ENCODE measurements around the gene RB1. TPM values are rescaled to one million over a fixed set of nuclear protein-coding genes. Genes with fewer than 3 reads are reported as not detected.

Gene RB1
- total and polyA plus RNA-seq, 2 experiments from 2014 or later: 19.5 to 22.3 TPM

- Histone ChIP-seq H3K9me2 (ENCODE audit: insufficient read depth) (0 out of 2 replicates have a peak, but pooled peaks cover 1% of the 10 kb centered on the region), H3F3A (replicated peaks; ENCODE audit: low read depth) (no peaks in the 10 kb centered on the region), H3K4me1 (ENCODE audit: insufficient read depth) (no peaks in the 10 kb centered on the region), H3K36me3 (ENCODE audit: insufficient read depth) (no peaks in the 10 kb centered on the region; the same call in 1 of the 2 replicates), H3K27me3 (ENCODE audit: insufficient read depth) (no peaks in the 10 kb centered on the region), H4K20me1 (replicated peaks; ENCODE audit: insufficient read depth) (no peaks in the 10 kb centered on the region), H2AFZ (no peak overlapping the region), H3K4me2 (no peak overlapping the region), H3K27ac (ENCODE audit: low read depth) (no peak overlapping the region), H3K4me3 (no peak overlapping the region), H3K79me2 (replicated peaks; ENCODE audit: insufficient read depth) (no peaks in the 10 kb centered on the region)
- ATAC-seq: no peak
- H3K36me3 Mint-ChIP-seq (ENCODE audit: low read depth): peaks cover 16% of the 10 kb centered on the region
- H3K27me3 Mint-ChIP-seq (ENCODE audit: insufficient read depth, low read depth, poor library complexity): peaks cover 1% of the 10 kb centered on the region
- H3K9me3 Mint-ChIP-seq: peaks cover 16% of the 10 kb centered on the region
- no peak for TF ChIP-seq NANOG (IDR thresholded peaks at IDR 0.05; ENCODE audit: borderline replicate concordance)
- TF ChIP-seq EZH2 (IDR thresholded peaks at IDR 0.05; ENCODE audit: low read depth, unreplicated experiment): no peak
- TF ChIP-seq, protein P1, sequence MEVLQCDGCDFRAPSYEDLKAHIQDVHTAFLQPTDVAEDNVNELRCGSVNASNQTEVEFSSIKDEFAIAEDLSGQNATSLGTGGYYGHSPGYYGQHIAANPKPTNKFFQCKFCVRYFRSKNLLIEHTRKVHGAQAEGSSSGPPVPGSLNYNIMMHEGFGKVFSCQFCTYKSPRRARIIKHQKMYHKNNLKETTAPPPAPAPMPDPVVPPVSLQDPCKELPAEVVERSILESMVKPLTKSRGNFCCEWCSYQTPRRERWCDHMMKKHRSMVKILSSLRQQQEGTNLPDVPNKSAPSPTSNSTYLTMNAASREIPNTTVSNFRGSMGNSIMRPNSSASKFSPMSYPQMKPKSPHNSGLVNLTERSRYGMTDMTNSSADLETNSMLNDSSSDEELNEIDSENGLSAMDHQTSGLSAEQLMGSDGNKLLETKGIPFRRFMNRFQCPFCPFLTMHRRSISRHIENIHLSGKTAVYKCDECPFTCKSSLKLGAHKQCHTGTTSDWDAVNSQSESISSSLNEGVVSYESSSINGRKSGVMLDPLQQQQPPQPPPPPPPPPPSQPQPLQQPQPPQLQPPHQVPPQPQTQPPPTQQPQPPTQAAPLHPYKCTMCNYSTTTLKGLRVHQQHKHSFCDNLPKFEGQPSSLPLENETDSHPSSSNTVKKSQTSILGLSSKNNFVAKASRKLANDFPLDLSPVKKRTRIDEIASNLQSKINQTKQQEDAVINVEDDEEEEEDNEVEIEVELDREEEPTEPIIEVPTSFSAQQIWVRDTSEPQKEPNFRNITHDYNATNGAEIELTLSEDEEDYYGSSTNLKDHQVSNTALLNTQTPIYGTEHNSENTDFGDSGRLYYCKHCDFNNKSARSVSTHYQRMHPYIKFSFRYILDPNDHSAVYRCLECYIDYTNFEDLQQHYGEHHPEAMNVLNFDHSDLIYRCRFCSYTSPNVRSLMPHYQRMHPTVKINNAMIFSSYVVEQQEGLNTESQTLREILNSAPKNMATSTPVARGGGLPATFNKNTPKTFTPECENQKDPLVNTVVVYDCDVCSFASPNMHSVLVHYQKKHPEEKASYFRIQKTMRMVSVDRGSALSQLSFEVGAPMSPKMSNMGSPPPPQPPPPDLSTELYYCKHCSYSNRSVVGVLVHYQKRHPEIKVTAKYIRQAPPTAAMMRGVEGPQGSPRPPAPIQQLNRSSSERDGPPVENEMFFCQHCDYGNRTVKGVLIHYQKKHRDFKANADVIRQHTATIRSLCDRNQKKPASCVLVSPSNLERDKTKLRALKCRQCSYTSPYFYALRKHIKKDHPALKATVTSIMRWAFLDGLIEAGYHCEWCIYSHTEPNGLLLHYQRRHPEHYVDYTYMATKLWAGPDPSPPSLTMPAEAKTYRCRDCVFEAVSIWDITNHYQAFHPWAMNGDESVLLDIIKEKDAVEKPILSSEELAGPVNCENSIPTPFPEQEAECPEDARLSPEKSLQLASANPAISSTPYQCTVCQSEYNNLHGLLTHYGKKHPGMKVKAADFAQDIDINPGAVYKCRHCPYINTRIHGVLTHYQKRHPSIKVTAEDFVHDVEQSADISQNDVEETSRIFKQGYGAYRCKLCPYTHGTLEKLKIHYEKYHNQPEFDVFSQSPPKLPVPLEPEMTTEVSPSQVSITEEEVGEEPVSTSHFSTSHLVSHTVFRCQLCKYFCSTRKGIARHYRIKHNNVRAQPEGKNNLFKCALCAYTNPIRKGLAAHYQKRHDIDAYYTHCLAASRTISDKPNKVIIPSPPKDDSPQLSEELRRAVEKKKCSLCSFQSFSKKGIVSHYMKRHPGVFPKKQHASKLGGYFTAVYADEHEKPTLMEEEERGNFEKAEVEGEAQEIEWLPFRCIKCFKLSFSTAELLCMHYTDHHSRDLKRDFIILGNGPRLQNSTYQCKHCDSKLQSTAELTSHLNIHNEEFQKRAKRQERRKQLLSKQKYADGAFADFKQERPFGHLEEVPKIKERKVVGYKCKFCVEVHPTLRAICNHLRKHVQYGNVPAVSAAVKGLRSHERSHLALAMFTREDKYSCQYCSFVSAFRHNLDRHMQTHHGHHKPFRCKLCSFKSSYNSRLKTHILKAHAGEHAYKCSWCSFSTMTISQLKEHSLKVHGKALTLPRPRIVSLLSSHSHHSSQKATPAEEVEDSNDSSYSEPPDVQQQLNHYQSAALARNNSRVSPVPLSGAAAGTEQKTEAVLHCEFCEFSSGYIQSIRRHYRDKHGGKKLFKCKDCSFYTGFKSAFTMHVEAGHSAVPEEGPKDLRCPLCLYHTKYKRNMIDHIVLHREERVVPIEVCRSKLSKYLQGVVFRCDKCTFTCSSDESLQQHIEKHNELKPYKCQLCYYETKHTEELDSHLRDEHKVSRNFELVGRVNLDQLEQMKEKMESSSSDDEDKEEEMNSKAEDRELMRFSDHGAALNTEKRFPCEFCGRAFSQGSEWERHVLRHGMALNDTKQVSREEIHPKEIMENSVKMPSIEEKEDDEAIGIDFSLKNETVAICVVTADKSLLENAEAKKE (CRISPR knock-in tag; IDR thresholded peaks at IDR 0.05): no peak
- TF ChIP-seq CTCF (conservative IDR thresholded peaks at IDR 0.05; ENCODE audit: low read depth in 2 of 2): no peak
- TF ChIP-seq ZNF114 (CRISPR knock-in tag; IDR thresholded peaks at IDR 0.05): no peak
- no peak for TF ChIP-seq POLR2AphosphoS5 (IDR thresholded peaks at IDR 0.05; ENCODE audit: low read depth)
- no peak for TF ChIP-seq ZNF331 (CRISPR knock-in tag; IDR thresholded peaks at IDR 0.05; ENCODE audit: low read depth)
- TF ChIP-seq, protein P2, sequence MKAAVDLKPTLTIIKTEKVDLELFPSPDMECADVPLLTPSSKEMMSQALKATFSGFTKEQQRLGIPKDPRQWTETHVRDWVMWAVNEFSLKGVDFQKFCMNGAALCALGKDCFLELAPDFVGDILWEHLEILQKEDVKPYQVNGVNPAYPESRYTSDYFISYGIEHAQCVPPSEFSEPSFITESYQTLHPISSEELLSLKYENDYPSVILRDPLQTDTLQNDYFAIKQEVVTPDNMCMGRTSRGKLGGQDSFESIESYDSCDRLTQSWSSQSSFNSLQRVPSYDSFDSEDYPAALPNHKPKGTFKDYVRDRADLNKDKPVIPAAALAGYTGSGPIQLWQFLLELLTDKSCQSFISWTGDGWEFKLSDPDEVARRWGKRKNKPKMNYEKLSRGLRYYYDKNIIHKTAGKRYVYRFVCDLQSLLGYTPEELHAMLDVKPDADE (IDR thresholded peaks at IDR 0.05): no peak
- no peak for TF ChIP-seq JUNB (IDR thresholded peaks at IDR 0.05; ENCODE audit: unreplicated experiment)
- TF ChIP-seq, protein P3, sequence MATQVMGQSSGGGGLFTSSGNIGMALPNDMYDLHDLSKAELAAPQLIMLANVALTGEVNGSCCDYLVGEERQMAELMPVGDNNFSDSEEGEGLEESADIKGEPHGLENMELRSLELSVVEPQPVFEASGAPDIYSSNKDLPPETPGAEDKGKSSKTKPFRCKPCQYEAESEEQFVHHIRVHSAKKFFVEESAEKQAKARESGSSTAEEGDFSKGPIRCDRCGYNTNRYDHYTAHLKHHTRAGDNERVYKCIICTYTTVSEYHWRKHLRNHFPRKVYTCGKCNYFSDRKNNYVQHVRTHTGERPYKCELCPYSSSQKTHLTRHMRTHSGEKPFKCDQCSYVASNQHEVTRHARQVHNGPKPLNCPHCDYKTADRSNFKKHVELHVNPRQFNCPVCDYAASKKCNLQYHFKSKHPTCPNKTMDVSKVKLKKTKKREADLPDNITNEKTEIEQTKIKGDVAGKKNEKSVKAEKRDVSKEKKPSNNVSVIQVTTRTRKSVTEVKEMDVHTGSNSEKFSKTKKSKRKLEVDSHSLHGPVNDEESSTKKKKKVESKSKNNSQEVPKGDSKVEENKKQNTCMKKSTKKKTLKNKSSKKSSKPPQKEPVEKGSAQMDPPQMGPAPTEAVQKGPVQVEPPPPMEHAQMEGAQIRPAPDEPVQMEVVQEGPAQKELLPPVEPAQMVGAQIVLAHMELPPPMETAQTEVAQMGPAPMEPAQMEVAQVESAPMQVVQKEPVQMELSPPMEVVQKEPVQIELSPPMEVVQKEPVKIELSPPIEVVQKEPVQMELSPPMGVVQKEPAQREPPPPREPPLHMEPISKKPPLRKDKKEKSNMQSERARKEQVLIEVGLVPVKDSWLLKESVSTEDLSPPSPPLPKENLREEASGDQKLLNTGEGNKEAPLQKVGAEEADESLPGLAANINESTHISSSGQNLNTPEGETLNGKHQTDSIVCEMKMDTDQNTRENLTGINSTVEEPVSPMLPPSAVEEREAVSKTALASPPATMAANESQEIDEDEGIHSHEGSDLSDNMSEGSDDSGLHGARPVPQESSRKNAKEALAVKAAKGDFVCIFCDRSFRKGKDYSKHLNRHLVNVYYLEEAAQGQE (IDR thresholded peaks at IDR 0.05; ENCODE audit: unreplicated experiment): no peak
- no peak for TF ChIP-seq EZH2phosphoT487 (IDR thresholded peaks at IDR 0.05; ENCODE audit: unreplicated experiment)
- TF ChIP-seq CREB1 (CRISPR knock-in tag; IDR thresholded peaks at IDR 0.05; ENCODE audit: low read depth): no peak
- TF ChIP-seq STAT1 (IDR thresholded peaks at IDR 0.05; ENCODE audit: unreplicated experiment): no peak
- no peak for DNase-seq (ENCODE audit: low spot score)
- H3K27ac Mint-ChIP-seq: no peak overlapping the region
- no peak overlapping the region for H3K4me3 Mint-ChIP-seq
- H3K4me1 Mint-ChIP-seq: no peaks in the 10 kb centered on the region
These were observed 120.7 kb downstream of the RB1 start for GRCh38 chr13:48424212-48424611.

Data from GM23338 (cell line).